HG03135 (cell line): ENCODE measurements around the gene C1orf21.

Source experiments
- ATAC-seq: cut with Tn5 transposase; IDR thresholded peaks from one replicate; pipeline ENCODE4 v1.9.1; 2021; ENCODE audit warnings: mild to moderate bottlenecking, moderate library complexity; ENCODE audit not compliant: unreplicated experiment

Gene C1orf21

GRCh38 chr1:184646178-184646701 lies 259.4 kb downstream of the C1orf21 start:
- ATAC-seq = no peak

- ATAC-seq = no peak
Measured at GRCh38 chr1:184646824-184647223, 260.0 kb downstream of the C1orf21 start.

- ATAC-seq = no peak
Measured at GRCh38 chr1:184647471-184647870, 260.6 kb downstream of the C1orf21 start.

- ATAC-seq = no peak
Measured at GRCh38 chr1:184648160-184648855, 261.5 kb downstream of the C1orf21 start.

GRCh38 chr1:184648856-184649201 lies 262.0 kb downstream of the C1orf21 start:
- no peak for ATAC-seq

GRCh38 chr1:184649451-184649888 lies 262.6 kb downstream of the C1orf21 start:
- ATAC-seq = no peak

- ATAC-seq = no peak
Measured at GRCh38 chr1:184650177-184650866, 263.5 kb downstream of the C1orf21 start.

- ATAC-seq = no peak
Measured at GRCh38 chr1:184655185-184655584, 268.4 kb downstream of the C1orf21 start.

GRCh38 chr1:184656221-184656620 lies 269.4 kb downstream of the C1orf21 start:
- no peak for ATAC-seq

- ATAC-seq = no peak
Measured at GRCh38 chr1:184658055-184658454, 271.2 kb downstream of the C1orf21 start.

GRCh38 chr1:184660462-184661191 lies 273.8 kb downstream of the C1orf21 start:
- no peak for ATAC-seq

- no peak for ATAC-seq
Measured at GRCh38 chr1:184661801-184662200, 275.0 kb downstream of the C1orf21 start.

- no peak for ATAC-seq
Measured at GRCh38 chr1:184664042-184664660, 277.3 kb downstream of the C1orf21 start.

- no peak for ATAC-seq
Measured at GRCh38 chr1:184664661-184665060, 277.8 kb downstream of the C1orf21 start.

GRCh38 chr1:184665360-184665759 lies 278.5 kb downstream of the C1orf21 start:
- no peak for ATAC-seq

- ATAC-seq = no peak
Measured at GRCh38 chr1:184669391-184669790, 282.6 kb downstream of the C1orf21 start.

GRCh38 chr1:184672013-184672726 lies 285.3 kb downstream of the C1orf21 start:
- ATAC-seq = no peak

GRCh38 chr1:184673305-184673704 lies 286.5 kb downstream of the C1orf21 start:
- ATAC-seq = no peak

- no peak for ATAC-seq
Measured at GRCh38 chr1:184677344-184677743, 290.5 kb downstream of the C1orf21 start.
